Pancreas (tissue), 10 donors: ENCODE results near the gene ADPRHL1. TPM values are rescaled to one million over a fixed set of nuclear protein-coding genes. Genes with fewer than 3 reads are reported as not detected.

Source experiments
- ATAC-seq, 4 donors: fragments of 200-7000 bp; cut with Tn5 transposase; one replicate each; pipeline versions ENCODE4 v1.8.0 to v1.9.1; 2020; ENCODE audit warnings: mild to moderate bottlenecking in 4 of 4, moderate library complexity in 4 of 4
- DNase-seq, 6 donors: peaks; one replicate each; pipeline ENCODE4 v3.0.0-alpha.2; 2020
- FAIRE-seq: peaks from 2 replicates; lab custom pipeline; 2012; peaks lifted over from hg19 to GRCh38; lab: Jason Lieb, UNC
- H3K27ac ChIP-seq, 4 donors: fragments of 200-600 bp; sonication (generic); 1 replicate in 3 of 4; 2 replicates in 1 of 4; pipeline versions ENCODE4 v1.5.0 to v1.8.0; 2020
- H3K27me3 ChIP-seq, 4 donors: fragments of 200-600 bp; one replicate each; pipeline ENCODE4 v1.8.0; 2021
- H3K36me3 ChIP-seq, 3 donors: fragments of 200-600 bp; sonication (generic) in 1 of 3; one replicate each; pipeline versions ENCODE4 v1.5.0 to v1.8.0; 2020 to 2021
- H3K4me1 ChIP-seq, 3 donors: fragments of 200-600 bp; one replicate each; pipeline ENCODE4 v1.8.0; 2021
- H3K4me3 ChIP-seq, 4 donors: fragments of 200-600 bp; sonication (generic) in 2 of 4; one replicate each; pipeline versions ENCODE4 v1.5.0 to v1.8.0; 2020 to 2021
- H3K9me3 ChIP-seq, 4 donors: fragments of 200-600 bp; one replicate each; pipeline ENCODE4 v1.8.0; 2021
- WGBS, 2 donors: extraction: QIAGEN DNeasy Blood & Tissue Kit; methylation state at CpG; one replicate each; pipeline ENCODE4 v1.1.7; 2013; 5-methylcytosine and 5-hydroxymethylcytosine counted together
- intact Hi-C, 3 donors: fragments of 100-400 bp; cut with DNase I; formaldehyde crosslinking; loops; one replicate each; pipeline versions ENCODE4 v1.11.1 to v1.14.2; 2022
- polyA plus RNA-seq, 2 donors: library from polyadenylated mRNA; stranded (reverse); fragments of 200-250 nt; gene quantifications; one replicate each; pipeline ENCODE4 v1.2.3, GENCODE V29; 2013
- total RNA-seq, 6 donors: library from RNA; stranded (reverse); fragmentation: NEBNext Ultra II Directional in 4 of 6; extraction: Animal tissue kit (Norgen Biotek cat#: 25700) in 4 of 6; gene quantifications; one replicate each; pipeline versions ENCODE4 v1.2.1 to v1.2.4, GENCODE V29; 2021 to 2023
- TF ChIP-seq, protein P1 (sequence below), 4 donors: fragments of 200-600 bp; sonication (generic) in 3 of 4; IDR thresholded peaks; one replicate each; pipeline versions ENCODE4 v1.5.0 to v1.8.0; 2021; ENCODE audit warnings: antibody characterized with exemption in 4 of 4
- donor health status: healthy with polysubstance abuse.
- donor health status: DM: no; HTN: no; CAD: no; lungs with moderate emphysema.
- donor health status: DM: no; HTN: no; CAD: no.
- donor health status: control.
- donor health status: control.
- donor health status: Bipolar disorder and iron deficiency.
- donor health status: DM: yes; HTN: yes; CAD: no.
- donor health status: DM: no; HTN: no; CAD: no.
- donor health status: DM: no; HTN: no; CAD: no.
- donor health status: DM: yes; HTN: yes; CAD: no.

The ADPRHL1 gene
- total and polyA plus RNA-seq, 8 donors = 1.2 to 6.0 (median 3.0) TPM

DNA sequence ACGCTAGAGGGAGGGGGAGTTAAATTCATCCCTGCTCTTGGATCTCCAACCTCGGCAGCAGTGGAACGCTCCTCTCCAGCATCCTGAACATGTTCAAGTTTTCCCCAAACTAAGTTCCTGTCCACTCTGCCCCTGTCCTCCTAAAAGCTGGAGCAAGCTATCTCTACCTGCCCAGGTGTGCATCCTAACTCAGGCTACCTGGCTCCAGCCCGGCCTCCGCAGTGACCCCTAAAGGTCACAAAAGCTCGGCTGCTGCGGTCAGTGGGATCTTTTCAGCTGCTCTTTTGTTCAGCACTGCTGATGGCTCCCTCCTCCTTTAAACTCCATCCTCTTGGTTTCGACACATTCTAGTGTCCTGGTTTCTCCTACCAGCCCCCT, 35.9 kb upstream of the ADPRHL1 start:
- H3K4me3 ChIP-seq = peak overlapping the region in 3 of 4 donors; percentile 78 to 92 (median 84)
- no peaks in the 10 kb centered on the region for H3K9me3 ChIP-seq
- 35 to 40% methylated on average over 8 of the region's 8 CpGs for WGBS, 2 donors
- no peaks in the 10 kb centered on the region for H3K36me3 ChIP-seq
- no peaks in the 10 kb centered on the region for H3K27me3 ChIP-seq
- TF ChIP-seq, protein P1, sequence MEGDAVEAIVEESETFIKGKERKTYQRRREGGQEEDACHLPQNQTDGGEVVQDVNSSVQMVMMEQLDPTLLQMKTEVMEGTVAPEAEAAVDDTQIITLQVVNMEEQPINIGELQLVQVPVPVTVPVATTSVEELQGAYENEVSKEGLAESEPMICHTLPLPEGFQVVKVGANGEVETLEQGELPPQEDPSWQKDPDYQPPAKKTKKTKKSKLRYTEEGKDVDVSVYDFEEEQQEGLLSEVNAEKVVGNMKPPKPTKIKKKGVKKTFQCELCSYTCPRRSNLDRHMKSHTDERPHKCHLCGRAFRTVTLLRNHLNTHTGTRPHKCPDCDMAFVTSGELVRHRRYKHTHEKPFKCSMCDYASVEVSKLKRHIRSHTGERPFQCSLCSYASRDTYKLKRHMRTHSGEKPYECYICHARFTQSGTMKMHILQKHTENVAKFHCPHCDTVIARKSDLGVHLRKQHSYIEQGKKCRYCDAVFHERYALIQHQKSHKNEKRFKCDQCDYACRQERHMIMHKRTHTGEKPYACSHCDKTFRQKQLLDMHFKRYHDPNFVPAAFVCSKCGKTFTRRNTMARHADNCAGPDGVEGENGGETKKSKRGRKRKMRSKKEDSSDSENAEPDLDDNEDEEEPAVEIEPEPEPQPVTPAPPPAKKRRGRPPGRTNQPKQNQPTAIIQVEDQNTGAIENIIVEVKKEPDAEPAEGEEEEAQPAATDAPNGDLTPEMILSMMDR (IDR thresholded peaks at IDR 0.05) = no peak
- no peak for FAIRE-seq
- DNase-seq = no peak
- intact Hi-C loops = no loop called here
- no peak overlapping the region for H3K27ac ChIP-seq
- H3K4me1 ChIP-seq = peaks cover 14 to 29% (median 22%) of the 10 kb centered on the region in 3 donors
- no peak for ATAC-seq

DNA sequence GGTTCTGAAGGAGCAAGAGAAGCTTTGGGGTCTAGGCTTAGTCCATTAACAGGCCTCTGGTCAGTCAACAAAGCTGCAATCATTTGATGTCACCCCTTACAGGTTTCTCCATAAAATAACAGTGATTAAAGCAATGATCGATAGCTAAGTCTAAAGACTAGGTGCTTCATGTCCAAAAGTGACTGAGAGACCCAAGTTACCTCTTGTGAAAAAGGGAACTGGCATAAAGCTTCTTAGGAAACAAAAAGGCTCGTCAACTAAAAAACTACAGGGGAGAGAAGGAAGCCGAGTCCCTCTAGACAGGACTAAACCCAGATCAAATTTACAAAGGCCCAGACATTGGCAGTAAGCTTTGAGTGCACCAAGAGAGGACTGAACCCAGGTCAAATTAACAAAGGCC, 35.0 kb upstream of the ADPRHL1 start:
- Histone ChIP-seq H3K4me1 (peaks cover 10 to 22% (median 16%) of the 10 kb centered on the region in 3 donors), H3K36me3 (no peaks in the 10 kb centered on the region), H3K27ac (no peak overlapping the region), H3K9me3 (no peaks in the 10 kb centered on the region), H3K4me3 (no peak overlapping the region), H3K27me3 (no peaks in the 10 kb centered on the region)
- FAIRE-seq (no peak), DNase-seq (no peak), ATAC-seq (no peak)
- TF ChIP-seq, protein P1 (IDR thresholded peaks at IDR 0.05) = no peak
- intact Hi-C loops = no loop called here
- WGBS, 2 donors = 91 to 94% methylated on average over 3 of the region's 3 CpGs

DNA sequence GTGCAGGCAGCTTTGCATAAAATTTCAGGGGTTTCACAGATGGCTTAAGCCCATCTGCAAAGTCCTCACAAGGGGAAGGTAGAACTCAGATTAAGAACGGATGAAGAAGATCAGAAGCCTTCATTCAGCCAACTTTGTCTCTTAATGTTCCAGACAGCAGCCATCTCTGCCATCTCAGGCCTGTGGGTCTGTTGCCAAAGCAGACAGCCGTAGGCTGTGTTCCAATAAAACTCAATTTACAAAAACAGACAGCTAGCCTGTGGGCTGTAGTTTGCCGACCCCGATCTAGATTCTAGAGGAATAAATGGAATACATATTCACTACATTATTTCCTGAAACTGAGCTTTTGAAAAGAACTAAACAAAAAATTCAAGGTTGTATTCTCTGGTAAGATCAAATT, 33.4 kb upstream of the ADPRHL1 start:
- intact Hi-C loops = no loop called here
- ATAC-seq = no peak
- TF ChIP-seq, protein P1 (IDR thresholded peaks at IDR 0.05) = no peak

DNA sequence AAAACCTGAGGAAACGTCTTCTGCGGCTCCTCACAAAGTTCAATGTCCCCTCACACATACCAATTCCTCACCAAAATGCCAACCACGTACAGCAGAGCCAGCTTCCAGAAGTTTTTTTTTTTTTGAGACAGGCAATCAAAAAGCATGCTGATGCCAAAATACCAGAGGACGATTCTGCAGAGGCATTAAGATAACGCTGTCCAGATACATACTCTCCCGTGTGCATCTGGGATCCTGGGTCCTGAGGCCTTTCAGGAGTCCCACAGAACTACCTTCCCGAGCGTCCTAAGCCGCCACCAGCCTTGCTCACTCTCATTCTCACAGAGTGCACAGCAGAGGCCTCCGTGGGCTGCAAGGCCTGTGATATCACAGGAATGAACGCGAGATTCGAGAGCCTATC, 32.3 kb upstream of the ADPRHL1 start:
- no peaks in the 10 kb centered on the region for H3K36me3 ChIP-seq
- H3K27ac ChIP-seq = no peak overlapping the region
- no peaks in the 10 kb centered on the region for H3K27me3 ChIP-seq
- H3K4me3 ChIP-seq = no peak overlapping the region
- intact Hi-C loops = no loop called here
- H3K4me1 ChIP-seq = peaks cover 5 to 8% (median 6%) of the 10 kb centered on the region in 3 donors
- DNase-seq (no peak), FAIRE-seq (no peak), ATAC-seq (no peak)
- TF ChIP-seq, protein P1 (IDR thresholded peaks at IDR 0.05) = no peak
- no peaks in the 10 kb centered on the region for H3K9me3 ChIP-seq
- WGBS, 2 donors = 66 to 69% methylated on average over 13 of the region's 13 CpGs

More for the DNA sequence above, 33.4 kb upstream of the ADPRHL1 start:
- Histone ChIP-seq H3K27ac (no peak overlapping the region), H3K27me3 (no peaks in the 10 kb centered on the region), H3K4me1 (peaks cover 5 to 9% (median 6%) of the 10 kb centered on the region in 3 donors), H3K4me3 (no peak overlapping the region), H3K36me3 (no peaks in the 10 kb centered on the region), H3K9me3 (no peaks in the 10 kb centered on the region)
- FAIRE-seq (no peak), DNase-seq (no peak)
- WGBS, 2 donors = 80% methylated on average over 4 of the region's 4 CpGs

DNA sequence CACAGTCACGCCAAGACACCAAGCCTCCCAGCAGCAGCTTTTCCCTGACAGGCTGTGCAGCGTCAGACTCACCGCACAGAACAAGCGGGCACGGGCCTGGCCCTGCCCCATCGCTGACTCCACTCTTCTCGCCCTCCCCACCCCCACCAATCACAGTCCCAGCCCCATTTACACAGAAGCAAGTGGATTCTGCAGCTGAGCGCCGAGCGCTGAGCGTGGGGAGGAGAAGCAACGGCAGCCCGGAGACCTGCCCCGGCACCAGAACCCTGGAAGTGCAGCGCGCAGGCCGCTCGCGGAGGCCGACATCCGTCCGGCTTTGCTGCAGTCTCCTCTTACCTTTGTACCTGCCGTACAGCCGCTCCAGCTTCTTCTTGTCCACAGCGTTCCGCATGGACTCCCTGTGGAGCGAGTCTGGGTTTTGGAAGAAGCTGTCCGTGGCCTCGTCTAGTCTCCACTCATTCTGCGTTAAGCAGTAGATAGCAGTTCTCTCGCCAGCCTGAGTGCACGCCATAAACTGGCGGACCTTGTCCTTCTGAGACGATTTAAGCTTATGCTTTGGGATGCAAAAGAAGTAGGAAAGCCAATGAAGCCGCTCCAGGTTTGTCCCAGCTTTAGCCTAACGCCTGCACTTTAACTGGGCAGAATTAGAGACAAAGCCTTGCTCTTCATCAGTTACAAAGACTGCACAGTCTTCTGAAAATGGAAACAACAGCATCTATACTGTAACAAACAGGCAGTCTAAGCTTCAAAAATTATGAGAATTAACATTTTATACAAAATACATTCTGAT, 30.4 kb upstream of the ADPRHL1 start:
- H3K27me3 ChIP-seq = no peaks in the 10 kb centered on the region
- WGBS, 2 donors = 89 to 94% methylated on average over 36 of the region's 36 CpGs
- H3K9me3 ChIP-seq = no peaks in the 10 kb centered on the region
- TF ChIP-seq, protein P1 (IDR thresholded peaks at IDR 0.05) = no peak
- intact Hi-C loops = no loop called here
- FAIRE-seq (no peak), ATAC-seq (no peak), DNase-seq (no peak)
- H3K27ac ChIP-seq = no peak overlapping the region
- H3K4me3 ChIP-seq = no peak overlapping the region
- H3K4me1 ChIP-seq = peaks cover 0 to 4% (median under 1%) of the 10 kb centered on the region in 3 donors
- peaks cover 0 to 6% (median 0%) of the 10 kb centered on the region in 3 donors for H3K36me3 ChIP-seq
